Measurements from ENCODE around the gene PLEKHS1.
"Not testable (repeated sequence)": the region's sequence is repeated elsewhere in the genome, so short reads cannot be mapped to it uniquely, and the experiment has no call there.

The PLEKHS1 gene

DNA sequence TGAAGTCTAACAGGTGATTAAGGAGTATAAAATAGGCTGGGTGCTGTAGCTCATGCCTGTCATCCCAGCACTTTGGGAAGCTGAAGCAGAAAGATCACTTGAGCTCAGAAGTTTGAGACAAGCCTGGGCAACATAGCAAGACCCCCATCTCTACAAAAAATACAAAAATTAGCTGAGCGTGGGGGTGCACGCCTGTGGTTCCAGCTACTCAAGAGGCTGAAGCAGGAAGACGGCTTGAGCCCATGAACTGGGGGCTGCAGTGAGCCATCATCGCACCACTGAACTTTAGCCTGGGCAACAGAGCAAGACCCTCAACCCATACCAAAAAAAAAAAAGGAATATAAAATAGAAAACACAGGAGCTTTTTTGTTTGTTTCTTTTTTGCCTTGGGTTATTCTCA lies 55.0 kb downstream of the PLEKHS1 start:
- TF ChIP-seq SNAI2 (CRISPR knock-in tag; IDR thresholded peaks at IDR 0.05): no peak
- TF ChIP-seq, protein P1, sequence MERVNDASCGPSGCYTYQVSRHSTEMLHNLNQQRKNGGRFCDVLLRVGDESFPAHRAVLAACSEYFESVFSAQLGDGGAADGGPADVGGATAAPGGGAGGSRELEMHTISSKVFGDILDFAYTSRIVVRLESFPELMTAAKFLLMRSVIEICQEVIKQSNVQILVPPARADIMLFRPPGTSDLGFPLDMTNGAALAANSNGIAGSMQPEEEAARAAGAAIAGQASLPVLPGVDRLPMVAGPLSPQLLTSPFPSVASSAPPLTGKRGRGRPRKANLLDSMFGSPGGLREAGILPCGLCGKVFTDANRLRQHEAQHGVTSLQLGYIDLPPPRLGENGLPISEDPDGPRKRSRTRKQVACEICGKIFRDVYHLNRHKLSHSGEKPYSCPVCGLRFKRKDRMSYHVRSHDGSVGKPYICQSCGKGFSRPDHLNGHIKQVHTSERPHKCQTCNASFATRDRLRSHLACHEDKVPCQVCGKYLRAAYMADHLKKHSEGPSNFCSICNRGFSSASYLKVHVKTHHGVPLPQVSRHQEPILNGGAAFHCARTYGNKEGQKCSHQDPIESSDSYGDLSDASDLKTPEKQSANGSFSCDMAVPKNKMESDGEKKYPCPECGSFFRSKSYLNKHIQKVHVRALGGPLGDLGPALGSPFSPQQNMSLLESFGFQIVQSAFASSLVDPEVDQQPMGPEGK (CRISPR knock-in tag; IDR thresholded peaks at IDR 0.05; ENCODE audit: borderline replicate concordance): no peak
- no peak for ATAC-seq

DNA sequence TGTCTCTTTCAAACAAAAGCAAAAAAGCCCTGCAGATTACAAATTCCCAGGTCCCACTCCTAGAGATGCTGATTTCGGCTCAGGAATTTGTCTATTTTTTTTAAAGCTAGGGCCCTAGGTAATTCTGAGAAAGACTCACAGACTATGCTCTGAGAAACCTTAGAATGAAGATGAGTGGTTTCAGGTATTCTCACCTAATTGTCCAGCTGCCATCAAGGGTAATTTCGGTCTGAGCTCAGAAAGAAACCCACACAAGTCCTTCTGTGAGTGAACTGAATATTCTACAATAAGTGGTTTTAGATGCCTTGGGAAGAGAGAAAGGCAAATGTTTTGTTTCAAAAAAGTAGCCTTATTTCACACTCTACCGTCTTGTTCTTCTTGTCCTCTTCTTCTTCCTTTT lies 56.7 kb downstream of the PLEKHS1 start:
- ATAC-seq: no peak
- no peak for TF ChIP-seq BACH2 (CRISPR knock-in tag; IDR thresholded peaks at IDR 0.05; ENCODE audit: borderline replicate concordance)
- no peak for TF ChIP-seq ESRRG (CRISPR knock-in tag; IDR thresholded peaks at IDR 0.05)
- TF ChIP-seq ZFP3 (CRISPR knock-in tag; IDR thresholded peaks at IDR 0.05): no peak
- TF ChIP-seq, protein P2, sequence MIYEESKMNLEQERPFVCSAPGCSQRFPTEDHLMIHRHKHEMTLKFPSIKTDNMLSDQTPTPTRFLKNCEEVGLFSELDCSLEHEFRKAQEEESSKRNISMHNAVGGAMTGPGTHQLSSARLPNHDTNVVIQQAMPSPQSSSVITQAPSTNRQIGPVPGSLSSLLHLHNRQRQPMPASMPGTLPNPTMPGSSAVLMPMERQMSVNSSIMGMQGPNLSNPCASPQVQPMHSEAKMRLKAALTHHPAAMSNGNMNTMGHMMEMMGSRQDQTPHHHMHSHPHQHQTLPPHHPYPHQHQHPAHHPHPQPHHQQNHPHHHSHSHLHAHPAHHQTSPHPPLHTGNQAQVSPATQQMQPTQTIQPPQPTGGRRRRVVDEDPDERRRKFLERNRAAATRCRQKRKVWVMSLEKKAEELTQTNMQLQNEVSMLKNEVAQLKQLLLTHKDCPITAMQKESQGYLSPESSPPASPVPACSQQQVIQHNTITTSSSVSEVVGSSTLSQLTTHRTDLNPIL (CRISPR knock-in tag; IDR thresholded peaks at IDR 0.05; ENCODE audit: low read depth): no peak
- no peak for TF ChIP-seq ISL1 (CRISPR knock-in tag; IDR thresholded peaks at IDR 0.05)
- TF ChIP-seq ZFP30 (CRISPR knock-in tag; IDR thresholded peaks at IDR 0.05): no peak
- TF ChIP-seq, protein P1 (CRISPR knock-in tag; IDR thresholded peaks at IDR 0.05; ENCODE audit: borderline replicate concordance): no peak
- no peak for TF ChIP-seq RARB (CRISPR knock-in tag; IDR thresholded peaks at IDR 0.05)
- TF ChIP-seq, protein P3, sequence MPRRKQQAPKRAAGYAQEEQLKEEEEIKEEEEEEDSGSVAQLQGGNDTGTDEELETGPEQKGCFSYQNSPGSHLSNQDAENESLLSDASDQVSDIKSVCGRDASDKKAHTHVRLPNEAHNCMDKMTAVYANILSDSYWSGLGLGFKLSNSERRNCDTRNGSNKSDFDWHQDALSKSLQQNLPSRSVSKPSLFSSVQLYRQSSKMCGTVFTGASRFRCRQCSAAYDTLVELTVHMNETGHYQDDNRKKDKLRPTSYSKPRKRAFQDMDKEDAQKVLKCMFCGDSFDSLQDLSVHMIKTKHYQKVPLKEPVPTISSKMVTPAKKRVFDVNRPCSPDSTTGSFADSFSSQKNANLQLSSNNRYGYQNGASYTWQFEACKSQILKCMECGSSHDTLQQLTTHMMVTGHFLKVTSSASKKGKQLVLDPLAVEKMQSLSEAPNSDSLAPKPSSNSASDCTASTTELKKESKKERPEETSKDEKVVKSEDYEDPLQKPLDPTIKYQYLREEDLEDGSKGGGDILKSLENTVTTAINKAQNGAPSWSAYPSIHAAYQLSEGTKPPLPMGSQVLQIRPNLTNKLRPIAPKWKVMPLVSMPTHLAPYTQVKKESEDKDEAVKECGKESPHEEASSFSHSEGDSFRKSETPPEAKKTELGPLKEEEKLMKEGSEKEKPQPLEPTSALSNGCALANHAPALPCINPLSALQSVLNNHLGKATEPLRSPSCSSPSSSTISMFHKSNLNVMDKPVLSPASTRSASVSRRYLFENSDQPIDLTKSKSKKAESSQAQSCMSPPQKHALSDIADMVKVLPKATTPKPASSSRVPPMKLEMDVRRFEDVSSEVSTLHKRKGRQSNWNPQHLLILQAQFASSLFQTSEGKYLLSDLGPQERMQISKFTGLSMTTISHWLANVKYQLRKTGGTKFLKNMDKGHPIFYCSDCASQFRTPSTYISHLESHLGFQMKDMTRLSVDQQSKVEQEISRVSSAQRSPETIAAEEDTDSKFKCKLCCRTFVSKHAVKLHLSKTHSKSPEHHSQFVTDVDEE (CRISPR knock-in tag; IDR thresholded peaks at IDR 0.05): no peak
- TF ChIP-seq ZNF565 (CRISPR knock-in tag; conservative IDR thresholded peaks at IDR 0.05; ENCODE audit: low read depth): no peak
- TF ChIP-seq GLIS3 (CRISPR knock-in tag; IDR thresholded peaks at IDR 0.05): no peak
- TF ChIP-seq OSR1 (CRISPR knock-in tag; IDR thresholded peaks at IDR 0.05): no peak
- TF ChIP-seq, protein P4, sequence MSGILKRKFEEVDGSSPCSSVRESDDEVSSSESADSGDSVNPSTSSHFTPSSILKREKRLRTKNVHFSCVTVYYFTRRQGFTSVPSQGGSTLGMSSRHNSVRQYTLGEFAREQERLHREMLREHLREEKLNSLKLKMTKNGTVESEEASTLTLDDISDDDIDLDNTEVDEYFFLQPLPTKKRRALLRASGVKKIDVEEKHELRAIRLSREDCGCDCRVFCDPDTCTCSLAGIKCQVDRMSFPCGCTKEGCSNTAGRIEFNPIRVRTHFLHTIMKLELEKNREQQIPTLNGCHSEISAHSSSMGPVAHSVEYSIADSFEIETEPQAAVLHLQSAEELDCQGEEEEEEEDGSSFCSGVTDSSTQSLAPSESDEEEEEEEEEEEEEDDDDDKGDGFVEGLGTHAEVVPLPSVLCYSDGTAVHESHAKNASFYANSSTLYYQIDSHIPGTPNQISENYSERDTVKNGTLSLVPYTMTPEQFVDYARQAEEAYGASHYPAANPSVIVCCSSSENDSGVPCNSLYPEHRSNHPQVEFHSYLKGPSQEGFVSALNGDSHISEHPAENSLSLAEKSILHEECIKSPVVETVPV (CRISPR knock-in tag; IDR thresholded peaks at IDR 0.05): no peak
- no peak for TF ChIP-seq ZNF70 (CRISPR knock-in tag; IDR thresholded peaks at IDR 0.05)
- no peak for TF ChIP-seq PPARA (CRISPR knock-in tag; IDR thresholded peaks at IDR 0.05; ENCODE audit: borderline replicate concordance)
- no peak for TF ChIP-seq SNAI2 (CRISPR knock-in tag; IDR thresholded peaks at IDR 0.05)

DNA sequence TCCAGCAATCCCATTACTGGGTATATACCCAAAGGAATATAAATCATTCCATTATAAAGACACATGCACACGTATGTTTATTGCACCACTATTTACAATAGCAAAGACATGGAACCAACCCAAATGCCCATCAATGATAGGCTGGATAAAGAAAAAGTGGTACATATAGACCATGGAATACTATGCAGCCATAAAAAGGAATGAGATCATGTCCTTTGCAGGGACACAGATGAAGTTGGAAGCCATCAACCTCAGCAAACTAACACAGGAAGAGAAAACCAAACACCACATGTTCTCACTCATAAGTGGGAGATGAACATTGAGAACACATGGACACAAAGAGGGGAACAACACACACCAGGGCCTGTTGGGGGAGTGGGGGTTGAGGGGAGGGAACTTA lies 63.2 kb downstream of the PLEKHS1 start:
- ATAC-seq: not testable (repeated sequence)

DNA sequence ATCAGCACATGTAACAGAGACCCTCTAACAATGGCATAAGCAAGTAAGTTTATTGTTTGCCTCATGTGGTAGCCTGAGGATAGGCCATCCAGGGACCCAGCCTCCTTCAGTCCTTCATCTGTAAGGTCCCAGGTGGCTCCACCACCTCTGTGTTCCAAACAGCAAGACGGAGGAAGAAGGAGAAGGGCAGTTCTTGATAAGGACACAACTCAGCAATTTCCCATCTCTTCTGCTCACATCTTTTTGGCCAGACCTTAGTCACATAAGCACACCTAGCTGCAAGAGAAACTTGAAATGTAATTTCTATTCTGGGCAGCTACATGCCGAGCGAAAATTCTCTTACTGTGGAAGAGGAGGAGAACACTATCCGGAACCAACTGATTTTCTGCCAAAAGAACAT lies 68.5 kb downstream of the PLEKHS1 start:
- no peak for TF ChIP-seq TOX (CRISPR knock-in tag; IDR thresholded peaks at IDR 0.05; ENCODE audit: borderline replicate concordance)
- TF ChIP-seq ESRRG (CRISPR knock-in tag; IDR thresholded peaks at IDR 0.05): no peak
- TF ChIP-seq, protein P4 (CRISPR knock-in tag; IDR thresholded peaks at IDR 0.05): no peak
- no peak for TF ChIP-seq SNAI2 (CRISPR knock-in tag; IDR thresholded peaks at IDR 0.05)
- no peak for TF ChIP-seq ZFP30 (CRISPR knock-in tag; IDR thresholded peaks at IDR 0.05)
- TF ChIP-seq BACH2 (CRISPR knock-in tag; IDR thresholded peaks at IDR 0.05; ENCODE audit: borderline replicate concordance): no peak
- no peak for TF ChIP-seq ARNTL (CRISPR knock-in tag; IDR thresholded peaks at IDR 0.05; ENCODE audit: borderline replicate concordance, low read depth)
- no peak for TF ChIP-seq ZNF70 (CRISPR knock-in tag; IDR thresholded peaks at IDR 0.05)
- no peak for TF ChIP-seq OSR1 (CRISPR knock-in tag; IDR thresholded peaks at IDR 0.05)
- no peak for TF ChIP-seq ZFP3 (CRISPR knock-in tag; IDR thresholded peaks at IDR 0.05)
- TF ChIP-seq ISL1 (CRISPR knock-in tag; IDR thresholded peaks at IDR 0.05): no peak
- TF ChIP-seq ZC3H10 (CRISPR knock-in tag; IDR thresholded peaks at IDR 0.05): no peak
- TF ChIP-seq, protein P2 (CRISPR knock-in tag; IDR thresholded peaks at IDR 0.05; ENCODE audit: low read depth): no peak
- no peak for TF ChIP-seq CSDC2 (CRISPR knock-in tag; IDR thresholded peaks at IDR 0.05)
- TF ChIP-seq PPARA (CRISPR knock-in tag; IDR thresholded peaks at IDR 0.05; ENCODE audit: borderline replicate concordance): no peak
- ATAC-seq: no peak
